ENCODE measurements around the gene DSCAM.
A peak's percentile ranks its signal among the peaks of the same experiment; 100 is the strongest.

The DSCAM gene

DNA sequence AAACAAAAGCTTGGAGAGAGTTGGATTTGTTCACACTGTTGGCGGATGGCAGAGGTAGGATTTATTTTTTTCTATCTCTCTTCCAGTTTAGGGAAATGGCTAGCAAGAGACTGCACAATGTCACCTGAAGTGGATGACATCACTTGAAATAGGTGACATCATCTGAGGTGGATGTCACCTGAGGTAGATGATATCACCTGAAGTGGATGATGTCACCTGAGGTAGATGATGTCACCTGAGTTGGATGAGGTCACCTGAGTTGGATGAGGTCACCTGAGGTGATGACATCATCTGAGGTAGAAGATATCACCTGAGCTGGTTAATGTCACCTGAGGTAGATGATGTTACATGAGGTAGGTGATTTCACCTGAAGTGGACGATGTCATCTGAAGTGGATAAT lies 413.4 kb downstream of the DSCAM start:
- DNase-seq, result no peak

DNA sequence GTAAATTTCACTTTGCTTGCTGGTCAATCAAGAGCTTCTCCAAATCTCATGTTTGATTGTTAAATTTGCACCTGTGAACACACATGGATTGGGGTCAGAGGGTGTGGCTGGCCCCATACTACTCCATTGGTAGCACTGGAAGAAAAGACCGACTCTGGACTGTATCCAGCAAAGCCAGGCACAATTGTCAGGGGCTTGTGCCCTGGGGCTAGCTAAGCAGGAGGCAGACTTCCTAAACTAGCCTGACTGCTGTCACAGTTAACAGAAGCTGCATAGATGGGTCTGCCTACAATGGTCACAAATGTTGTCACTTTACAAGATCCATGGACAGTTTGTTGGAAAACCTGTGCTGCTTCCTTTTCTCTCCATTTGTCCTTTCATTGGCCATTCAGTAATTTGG lies 421.0 kb downstream of the DSCAM start:
- DNase-seq, result no peak

DNA sequence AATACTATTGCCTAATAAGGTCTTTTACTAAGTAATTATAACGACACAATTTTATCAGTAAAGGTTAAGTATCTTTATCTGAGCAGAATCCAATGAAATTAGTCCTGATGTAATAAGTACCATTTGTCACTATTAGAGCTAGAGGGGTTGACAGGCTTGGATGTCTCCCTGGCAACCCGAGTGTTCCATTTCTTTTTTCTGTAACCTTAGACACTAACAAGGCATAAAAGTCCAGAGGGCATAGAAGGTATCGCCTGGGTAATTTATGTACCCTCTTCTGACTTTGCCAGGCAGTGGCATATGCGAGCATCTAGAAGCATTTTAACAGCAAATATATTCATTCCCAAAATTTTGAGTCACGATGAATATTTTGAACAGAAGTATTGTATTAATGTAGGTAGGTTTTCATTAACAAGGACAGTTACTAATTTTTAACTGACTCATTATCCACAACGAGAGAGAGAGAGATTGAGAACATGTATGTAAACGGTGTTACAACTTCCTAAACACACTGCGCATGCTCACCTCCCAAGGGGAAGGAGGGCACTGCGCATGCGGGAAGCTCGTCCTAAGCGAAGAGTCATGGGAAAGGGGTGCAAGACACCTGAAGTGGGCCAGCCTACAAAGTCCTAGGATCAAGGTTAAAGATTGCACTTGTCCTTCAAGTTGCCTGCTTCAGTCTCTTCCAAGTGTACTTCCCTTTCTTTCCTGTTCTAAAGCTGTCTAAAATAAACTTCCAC lies 423.9 kb downstream of the DSCAM start:
- no peak for DNase-seq

DNA sequence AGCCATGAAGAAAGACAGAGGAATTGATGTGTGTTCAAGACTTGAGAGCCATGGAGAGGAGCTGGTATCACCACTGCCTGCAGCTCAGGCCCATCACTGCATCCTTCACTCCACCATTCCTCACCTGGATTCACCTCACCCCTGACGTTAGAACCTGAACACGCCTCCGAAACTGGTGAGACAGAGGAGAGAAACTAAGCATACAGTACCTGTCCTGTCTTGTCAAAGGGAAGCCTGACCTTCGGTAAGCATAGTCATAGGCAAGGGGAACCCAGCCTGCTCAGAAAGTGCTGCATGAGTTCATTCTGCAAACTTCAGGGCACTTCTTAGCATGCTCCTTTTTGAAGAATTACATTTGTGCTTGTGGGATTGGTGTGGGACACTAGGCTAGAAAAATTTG lies 425.8 kb downstream of the DSCAM start:
- no peak for DNase-seq

DNA sequence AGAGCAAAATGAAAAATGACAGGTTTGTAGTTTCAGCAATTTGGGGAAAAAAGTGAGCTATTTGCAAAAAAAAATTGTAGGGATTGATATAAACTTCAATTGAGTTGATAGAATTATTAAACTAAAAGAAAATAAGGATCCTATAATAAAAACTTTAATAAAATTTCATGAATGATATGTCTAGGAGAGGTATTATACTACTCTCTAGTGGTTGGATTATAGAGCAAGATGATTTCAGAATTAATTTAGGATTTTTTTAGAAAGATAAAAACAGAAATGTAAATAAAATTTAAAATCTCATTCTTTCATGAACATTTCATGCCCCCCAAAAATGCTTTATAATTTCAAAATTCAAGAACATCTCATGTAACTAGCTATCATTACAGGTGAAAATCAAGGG lies 430.4 kb downstream of the DSCAM start:
- DNase-seq, result no peak

DNA sequence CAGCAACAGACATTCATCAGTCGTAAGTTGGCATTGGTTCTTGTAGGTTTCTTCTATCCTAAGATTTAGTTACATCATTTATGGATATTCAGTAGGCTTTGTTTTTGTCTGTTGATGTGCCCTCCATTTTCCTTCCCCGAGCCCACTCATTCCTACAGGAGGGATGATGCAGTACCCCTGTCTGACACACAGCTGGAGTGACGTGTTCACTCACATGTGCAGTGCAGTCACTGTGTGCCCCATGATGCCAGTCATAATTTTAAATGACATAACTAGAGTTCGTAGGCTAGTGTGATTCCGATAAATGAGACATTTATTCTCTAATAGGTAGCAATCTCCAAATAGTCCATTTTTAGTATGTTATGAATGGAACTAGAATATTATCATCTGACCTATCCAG lies 438.4 kb downstream of the DSCAM start:
- no peak for DNase-seq

DNA sequence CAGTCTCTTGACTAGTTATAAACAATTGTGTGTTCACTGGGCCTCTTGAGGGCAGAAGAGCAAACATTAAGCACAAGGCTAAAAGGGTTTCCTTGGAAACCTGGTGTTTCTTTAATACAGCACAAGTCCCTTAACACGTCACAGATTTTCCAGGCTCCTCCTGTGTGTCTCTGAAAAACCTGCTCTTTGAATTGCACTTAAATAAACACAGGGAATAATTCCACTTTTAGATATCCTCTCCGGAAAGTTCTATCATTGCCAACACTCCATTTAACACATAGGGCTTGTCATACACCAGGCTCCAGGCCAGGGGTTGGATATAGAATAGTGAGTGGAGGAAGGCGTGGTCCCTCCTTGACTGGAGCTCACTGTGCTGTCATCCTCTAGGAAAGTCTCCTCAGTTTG lies 442.6 kb downstream of the DSCAM start:
- DNase-seq, result no peak

DNA sequence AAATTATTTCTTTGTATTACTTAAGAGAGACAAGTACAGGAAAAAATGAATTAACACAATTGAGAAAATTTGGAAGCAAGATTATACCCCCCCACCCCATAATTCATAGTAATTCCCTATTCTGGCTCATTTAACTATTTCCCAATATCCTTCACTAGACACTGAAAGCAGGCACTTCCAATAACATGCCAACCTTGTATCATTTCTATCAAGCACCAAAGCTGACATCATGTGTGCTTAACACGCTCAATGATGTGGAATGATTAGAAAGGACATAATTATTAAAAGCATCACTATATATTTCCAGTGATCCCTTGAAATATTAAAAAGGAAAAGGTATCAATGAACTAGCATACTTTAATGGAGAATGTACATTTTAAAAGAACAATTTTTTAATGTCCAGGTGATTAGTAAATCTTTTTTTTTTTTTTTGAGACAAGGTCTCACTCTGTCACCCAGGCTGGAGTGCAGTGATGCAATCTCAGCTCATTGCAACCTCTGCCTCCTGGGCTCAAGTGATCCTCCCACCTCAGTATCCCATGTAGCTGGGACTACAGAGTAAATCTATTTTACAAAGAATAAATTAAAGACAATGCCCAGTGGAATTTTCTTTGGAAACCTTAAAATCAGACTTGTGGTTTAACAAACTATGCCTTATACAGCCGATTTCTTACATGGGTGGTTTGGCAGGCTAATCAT lies 443.9 kb downstream of the DSCAM start:
- DNase-seq, result no peak

DNA sequence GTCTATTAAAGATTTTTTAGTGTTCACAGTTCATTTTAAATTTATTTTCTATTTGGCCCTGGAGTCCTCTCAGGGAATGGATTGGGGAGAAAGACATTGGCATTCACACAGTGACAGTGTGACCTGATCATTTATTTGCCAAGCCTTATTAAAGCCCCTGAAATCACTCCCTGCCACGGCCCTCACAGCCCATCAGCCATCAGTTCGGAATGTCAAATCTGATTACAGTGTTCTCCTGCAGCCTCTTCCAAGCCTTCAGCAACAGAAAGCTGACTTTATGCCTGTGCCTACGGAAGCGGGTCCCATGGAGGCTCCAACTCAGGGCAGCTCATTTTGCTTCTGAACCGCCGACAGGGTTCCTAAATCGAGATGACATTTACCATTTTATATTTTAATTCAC lies 451.2 kb downstream of the DSCAM start:
- DNase-seq, result no peak

DNA sequence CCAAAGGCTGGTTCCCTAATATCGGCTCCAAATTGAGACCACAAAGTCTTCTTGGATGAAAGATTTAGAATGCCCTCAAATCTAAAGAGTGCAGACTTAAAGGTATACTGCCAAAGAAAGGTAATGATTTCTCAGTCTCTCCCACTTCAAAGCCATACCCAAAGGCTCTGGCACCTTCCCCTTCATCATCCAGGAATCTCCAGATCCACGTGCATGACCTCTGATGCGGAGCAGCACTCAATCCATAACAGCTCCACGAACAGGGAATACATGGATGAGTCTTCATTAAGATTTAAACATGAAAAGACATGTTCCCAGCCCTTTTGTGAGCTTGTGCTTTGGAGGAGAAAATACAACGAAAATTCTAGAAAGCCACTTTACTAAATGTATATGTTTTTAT lies 453.9 kb downstream of the DSCAM start:
- DNase-seq, result no peak

DNA sequence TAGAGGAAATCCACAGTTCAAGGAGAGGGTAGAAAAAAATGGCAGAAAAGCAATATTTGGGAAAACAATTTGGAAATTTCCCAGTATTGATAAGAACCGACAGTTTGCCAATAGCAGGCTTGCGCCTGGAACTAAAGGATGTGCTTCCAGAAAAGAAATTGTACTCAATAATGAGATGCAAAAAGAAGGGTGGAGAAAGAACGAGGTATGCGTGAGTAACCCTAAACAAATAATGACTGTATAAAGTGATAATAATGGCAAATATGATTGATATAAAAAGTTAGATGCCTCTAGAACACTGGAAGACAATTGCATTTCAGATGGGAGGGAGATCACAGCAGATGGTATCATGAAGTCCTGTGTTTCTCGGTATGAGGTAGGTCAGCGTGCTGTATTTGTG lies 458.9 kb downstream of the DSCAM start:
- DNase-seq, result no peak

DNA sequence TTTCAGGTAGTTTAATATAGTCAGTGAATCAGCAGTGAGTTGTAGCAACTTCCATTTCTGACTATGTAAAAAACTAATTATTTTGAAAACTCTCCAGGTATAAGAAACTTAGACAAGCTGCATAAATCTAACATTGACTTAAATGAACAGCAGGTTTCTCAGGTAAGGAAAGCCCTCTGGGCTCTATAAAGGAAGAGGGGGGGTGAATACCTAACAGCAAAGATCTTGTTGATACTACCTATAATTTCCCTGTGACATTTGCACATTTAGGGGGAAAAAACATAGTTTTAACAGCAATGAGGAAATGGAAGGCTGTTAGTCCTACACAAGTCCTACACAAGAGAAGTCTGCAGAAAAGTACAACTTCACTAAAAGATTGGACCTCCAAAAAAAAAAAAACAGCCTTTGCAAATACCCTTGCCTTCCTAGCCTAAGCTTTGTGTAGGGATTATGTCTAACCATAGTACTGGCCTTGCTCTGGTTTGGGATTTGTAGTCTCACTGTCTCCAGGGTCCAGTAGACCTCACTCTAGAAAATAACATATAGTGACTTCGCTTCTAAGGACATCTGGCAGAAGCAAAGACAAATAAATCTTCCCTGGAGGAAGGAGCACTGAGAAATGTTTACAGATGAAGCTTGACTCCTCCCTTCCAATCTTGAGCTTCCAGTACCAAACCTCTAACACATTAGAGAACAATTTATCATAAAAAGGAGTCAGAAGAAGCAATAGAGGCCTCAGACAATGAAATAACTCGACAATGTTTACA lies 459.8 kb downstream of the DSCAM start:
- no peak for DNase-seq

DNA sequence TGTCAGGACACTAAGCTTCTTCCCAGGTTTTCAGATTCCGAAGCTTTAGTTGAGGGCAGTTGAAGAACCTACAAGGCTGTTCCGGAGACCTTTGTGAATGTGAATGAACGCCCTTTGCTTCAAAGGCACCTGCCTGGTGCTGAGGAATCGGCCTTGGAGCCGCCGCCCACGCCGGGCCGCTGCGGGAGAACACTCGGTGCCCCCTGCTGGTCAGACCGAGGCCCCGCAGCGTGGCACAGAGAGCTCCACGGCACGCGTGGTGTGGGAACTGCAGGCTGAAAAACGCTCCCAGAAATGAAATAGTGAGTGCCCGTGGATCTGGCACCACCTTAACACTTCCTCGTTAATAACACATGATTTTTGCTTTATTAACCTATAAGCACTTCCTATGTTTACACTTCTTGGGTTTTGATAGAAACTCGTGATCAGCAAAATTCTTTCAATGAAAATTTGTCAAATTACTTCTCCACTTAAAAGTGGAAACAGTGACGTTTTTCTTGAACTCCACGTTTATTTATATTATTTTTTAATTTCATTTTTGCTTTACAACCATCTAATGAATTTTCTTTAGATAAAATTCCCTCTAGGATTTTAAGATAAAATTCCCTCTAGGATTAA lies 460.6 kb downstream of the DSCAM start:
- DNase-seq, result peak; percentile 8

DNA sequence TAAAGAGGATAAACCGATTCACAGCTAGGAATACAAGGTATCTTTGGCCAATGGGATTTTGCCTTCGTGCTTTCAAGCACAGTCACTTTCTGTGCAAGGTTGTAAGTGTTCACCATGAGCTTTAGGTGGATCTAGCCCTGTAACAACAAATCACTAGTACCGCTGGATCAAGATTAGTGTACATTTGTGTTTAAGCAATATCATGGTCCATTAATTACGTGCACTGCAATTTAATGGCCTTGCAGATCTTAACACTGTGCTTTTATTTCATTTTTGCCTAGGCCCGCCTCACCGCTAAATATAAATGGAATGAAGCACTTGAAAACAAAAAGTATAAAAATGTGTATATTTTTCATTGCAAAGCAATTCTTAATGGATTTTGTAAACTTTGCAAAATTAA lies 461.1 kb downstream of the DSCAM start:
- DNase-seq, result no peak

DNA sequence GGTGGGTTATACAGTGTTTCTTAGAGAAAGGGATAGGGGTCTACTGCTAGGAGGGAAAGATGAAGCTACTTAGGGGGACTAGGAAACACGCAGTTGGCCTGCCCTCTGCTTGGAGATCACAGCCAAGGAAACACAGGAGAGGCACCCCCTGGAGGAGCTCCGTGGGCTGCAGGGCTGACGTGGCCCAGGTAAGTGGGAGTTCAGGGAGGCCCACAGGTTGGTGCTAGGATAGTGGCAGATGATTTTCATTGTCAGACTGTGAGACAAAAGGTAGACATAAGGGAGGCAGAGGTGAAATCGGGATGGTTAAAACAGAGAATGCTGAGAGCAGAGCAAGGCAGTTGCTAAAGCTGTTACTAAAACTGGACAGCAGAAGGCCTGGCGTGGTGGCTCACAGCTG lies 463.0 kb downstream of the DSCAM start:
- DNase-seq, result no peak

DNA sequence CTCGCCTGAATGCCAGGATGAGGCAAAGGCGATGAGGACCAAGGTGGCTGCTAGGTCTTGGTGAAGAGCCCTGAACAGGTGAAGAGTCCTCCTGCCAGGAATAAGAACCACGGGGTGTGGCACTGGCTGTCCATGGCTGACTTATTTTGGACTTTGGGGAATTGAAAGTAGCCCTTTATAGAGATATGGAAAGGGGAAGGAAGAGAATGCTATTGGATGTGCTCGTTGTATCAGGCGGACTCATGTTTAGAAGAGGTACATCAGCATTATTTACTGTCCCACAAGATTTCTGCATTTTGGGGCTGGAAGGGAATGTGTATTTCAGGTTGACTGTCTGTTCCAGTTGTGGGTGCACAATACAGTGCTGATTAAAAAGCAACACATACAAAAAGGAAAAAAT lies 465.8 kb downstream of the DSCAM start:
- no peak for DNase-seq

DNA sequence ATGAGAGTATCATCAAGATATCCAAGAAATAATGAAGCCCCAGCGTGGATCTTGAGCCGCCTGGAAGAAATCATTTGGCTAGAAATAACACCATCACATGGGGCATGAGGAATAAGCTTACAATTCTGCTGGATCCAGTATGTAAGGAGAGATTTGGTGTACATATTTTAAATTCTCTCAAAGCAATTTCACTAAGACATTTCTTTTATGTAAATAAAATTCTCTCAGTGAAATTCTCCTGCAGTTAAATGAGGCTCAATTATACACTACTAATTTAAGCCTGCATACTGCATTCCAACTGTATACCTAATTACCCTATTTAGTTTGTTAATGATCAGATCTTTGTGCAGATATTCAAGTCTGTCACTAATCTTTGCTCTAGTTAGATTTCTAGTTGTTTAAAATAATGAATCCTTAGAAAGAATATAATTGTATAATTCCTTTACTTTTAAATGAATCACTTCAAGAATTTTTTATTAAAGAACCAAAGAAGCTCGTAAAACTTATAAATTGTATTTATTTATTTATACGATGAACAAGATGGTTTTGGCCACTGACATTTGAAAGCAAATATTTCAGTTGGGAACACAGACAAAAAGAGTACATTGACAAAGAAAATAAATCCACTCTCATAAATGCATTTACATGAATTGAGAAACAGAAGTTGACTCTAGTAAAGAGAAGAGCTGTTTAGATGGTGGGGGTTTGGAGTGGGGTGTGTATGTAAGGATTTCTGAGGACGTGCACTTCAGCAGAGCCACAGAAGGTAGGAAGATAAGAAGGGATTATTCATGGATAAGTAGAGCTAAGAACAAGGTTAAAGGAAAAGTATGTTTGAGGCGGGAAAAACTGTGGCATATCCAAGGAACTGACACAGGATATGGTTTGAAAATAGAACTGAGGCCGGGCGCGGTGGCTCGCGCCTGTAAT lies 466.8 kb downstream of the DSCAM start:
- DNase-seq, result no peak

DNA sequence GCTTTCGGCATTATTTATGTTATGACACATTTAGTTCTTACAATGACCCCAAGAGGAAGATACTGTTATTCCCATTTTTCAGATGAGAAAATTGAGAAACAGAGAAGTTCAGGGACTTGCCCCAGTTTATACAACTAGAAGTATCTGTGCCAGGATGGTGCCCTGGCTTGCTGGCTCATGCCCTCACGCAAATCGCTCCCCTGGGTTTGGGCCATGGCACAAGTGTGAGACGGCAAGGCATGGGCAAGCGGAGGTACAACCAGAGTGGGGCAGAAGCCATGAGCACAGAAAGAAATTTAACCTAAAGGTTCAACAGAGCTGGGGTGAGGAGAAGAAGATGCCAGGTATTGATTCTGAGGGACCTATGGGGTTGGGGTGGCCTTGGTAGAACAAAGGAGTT lies 469.8 kb downstream of the DSCAM start:
- DNase-seq, result no peak

DNA sequence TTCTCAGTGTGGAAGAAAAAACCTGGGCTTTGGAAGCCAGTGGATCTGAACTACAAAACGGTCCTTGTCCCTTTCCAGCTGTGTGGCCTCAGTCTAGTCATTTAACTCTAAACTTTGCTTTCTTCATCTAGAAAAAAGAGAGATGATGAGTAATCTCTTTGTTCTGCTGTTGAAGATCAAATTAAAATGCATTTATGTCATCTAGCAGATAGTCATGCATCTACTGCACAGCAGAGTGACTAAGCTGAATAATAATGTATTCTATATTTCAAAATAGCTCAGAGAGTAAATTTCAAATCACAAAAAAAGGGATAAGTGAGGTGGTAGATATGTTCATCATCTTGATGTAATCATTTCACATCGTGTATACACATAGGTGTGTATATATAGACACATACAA lies 473.2 kb downstream of the DSCAM start:
- DNase-seq, result no peak

DNA sequence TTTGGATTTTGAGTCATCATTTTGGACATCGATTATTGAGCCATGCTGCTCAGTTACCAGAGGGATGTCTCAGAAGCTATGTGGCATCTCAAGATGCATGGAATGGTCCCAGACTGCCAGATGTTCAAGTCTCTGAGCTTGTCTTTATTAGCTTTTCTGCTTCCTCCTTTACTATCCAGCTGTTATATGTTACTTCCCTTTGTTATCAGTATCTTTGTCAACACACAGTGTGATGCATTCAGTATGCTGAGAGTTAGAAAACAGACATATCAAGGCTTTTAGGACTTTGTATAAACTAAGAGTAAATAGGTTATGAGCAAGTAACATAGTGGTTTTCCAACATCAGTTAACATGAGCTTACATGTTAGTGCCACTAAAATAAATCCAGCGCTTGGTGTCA lies 474.5 kb downstream of the DSCAM start:
- no peak for DNase-seq

DNA sequence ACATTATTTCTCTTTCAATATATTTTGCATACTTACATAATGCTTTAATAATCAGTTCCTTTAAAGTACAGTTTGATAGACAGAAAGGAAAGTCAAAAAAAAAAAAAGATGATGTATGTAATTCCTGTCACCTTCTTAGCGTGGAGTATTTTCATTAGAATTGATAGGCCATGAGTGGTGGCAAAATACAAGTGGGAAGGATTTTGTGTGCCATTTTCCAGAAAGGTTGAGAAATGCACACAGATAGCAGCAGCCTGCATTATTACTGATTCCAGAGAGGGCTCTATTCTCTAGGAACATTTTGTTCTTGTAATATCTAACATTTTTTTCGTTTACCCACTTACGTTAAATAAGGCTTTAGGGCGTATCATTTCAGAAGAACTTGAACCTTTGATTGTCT lies 475.6 kb downstream of the DSCAM start:
- DNase-seq, result no peak

DNA sequence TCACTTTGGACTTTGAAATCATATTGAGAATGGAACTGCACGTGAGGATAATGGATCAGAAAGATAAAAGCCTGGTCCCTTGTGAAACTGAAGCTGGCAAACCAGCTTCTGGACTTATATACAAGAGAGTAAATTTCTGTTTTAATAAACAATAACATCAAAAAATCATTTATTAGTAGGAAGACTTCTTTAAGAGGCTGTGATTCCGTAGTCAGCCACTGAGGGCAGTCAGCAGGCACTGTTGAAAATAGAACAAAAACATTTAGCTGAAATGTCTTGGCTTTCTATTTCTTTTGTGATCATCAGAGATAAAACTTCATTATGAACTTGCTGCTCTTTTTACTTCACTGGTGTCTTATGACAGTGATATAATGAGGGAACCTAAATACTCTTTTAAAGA lies 490.3 kb downstream of the DSCAM start:
- no peak for DNase-seq

DNA sequence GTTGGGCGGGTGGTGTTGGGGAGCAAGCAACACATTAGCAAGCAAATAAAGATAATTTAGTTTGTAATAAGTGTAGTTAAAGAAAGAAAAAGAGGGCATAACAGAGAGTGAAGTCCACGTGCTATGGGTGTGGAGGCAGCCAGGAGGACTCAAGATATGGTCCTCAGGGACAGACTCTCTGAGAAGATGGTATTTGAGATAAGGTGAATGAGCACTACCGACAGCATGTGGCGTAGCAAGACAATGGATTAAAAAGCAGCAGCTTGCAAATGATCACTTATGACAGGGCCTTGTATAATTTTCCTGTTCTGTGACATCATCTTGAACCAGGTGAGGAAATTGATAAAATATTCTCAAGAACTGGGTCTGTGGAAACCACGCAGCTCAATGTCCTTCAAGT lies 491.9 kb downstream of the DSCAM start:
- no peak for DNase-seq
